Epithelial cell of proximal tubule (primary cell): Measurements from ENCODE around the gene MT1E. TPM values are rescaled to one million over a fixed set of nuclear protein-coding genes. Genes with fewer than 3 reads are reported as not detected.
"Not testable (repeated sequence)": the region's sequence is repeated elsewhere in the genome, so short reads cannot be mapped to it uniquely, and the experiment has no call there.

ENCODE experiments used
- DNase-seq: peaks from one replicate; pipeline ENCODE4 v3.0.0-alpha.2; 2011; ENCODE audit warnings: low read depth
- H3K4me3 ChIP-seq: 2 replicates; pipeline ENCODE4 v1.5.1; 2011; ENCODE audit warnings: low read depth, mild to moderate bottlenecking, low read length
- total RNA-seq: library from RNA; depleted of rRNA; stranded (reverse); fragments of >200 nt; gene quantifications from 2 replicates; pipeline ENCODE4 v1.2.3, GENCODE V29; 2015
- TF ChIP-seq, protein P1 (sequence below): conservative IDR thresholded peaks from 2 replicates; pipeline ENCODE4 v1.5.1; 2012; ENCODE audit warnings: low read depth, mild to moderate bottlenecking, low read length

The MT1E gene
- total RNA-seq, 1 donor from 2014 or later: 1,203 TPM

DNA sequence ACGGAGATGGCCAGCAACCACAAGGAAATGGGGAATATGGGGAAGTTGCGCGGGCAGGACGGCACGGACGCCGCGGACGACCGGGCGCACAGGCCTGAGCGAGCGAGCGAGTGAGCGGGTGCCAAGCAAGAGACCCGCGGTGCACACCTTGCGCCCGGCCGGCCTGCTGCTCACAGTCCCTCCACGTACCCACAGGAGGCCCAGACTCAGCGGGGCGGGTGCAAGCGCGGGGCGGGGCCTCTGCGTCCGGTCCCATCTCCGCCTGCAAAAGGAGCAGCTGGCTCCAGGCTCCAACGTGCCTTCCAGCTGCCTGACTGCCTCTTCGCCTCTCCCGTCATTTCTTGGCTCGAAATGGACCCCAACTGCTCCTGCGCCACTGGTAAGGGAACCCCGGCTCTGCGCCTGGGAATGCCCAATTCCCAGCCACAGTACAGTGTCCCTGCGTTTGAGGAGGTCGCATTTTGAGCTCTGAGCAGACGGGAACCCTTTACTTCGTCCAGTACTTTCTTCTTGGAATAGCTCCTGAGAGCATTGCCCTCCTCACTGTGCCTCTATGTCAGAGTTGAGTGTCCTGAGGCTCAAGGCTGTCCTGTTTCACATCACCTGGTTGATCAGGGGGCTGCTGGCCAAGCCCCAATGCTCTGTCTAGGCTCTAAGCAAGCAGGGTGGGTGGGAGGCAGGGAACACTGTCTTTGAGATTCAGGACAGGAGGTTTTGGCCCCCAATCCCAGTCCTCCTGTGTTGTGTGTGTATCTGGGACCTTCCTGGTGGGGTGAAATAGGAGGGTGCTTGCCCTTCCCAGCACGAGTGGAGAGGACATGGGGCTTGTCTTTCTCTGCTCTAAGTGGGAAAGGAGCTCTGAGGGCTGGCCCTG is 8.1 kb upstream of the MT1E start:
- TF ChIP-seq, protein P1, sequence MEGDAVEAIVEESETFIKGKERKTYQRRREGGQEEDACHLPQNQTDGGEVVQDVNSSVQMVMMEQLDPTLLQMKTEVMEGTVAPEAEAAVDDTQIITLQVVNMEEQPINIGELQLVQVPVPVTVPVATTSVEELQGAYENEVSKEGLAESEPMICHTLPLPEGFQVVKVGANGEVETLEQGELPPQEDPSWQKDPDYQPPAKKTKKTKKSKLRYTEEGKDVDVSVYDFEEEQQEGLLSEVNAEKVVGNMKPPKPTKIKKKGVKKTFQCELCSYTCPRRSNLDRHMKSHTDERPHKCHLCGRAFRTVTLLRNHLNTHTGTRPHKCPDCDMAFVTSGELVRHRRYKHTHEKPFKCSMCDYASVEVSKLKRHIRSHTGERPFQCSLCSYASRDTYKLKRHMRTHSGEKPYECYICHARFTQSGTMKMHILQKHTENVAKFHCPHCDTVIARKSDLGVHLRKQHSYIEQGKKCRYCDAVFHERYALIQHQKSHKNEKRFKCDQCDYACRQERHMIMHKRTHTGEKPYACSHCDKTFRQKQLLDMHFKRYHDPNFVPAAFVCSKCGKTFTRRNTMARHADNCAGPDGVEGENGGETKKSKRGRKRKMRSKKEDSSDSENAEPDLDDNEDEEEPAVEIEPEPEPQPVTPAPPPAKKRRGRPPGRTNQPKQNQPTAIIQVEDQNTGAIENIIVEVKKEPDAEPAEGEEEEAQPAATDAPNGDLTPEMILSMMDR: no peak
- H3K4me3 ChIP-seq: peak overlapping the region; percentile 66
- no peak for DNase-seq

DNA sequence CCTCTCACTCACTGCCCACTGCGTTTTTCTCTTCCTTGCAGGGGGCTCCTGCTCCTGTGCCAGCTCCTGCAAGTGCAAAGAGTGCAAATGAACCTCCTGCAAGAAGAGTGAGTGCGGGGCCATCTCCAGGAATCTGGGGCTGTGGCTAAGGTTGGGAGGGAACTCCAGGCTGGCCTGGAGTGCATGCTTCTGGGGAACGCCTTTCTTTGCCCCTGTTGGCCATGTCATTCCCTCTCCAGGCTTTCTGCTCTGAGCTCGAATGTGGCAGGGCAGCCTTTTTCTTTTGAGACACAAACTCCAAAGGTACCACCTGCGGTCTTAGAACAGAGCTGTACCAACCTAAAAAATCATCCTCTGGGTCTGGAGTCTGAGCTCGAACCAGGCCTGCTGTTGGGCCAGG is 7.4 kb upstream of the MT1E start:
- no peak for DNase-seq
- TF ChIP-seq, protein P1: no peak
- peak overlapping the region; percentile 66 for H3K4me3 ChIP-seq

DNA sequence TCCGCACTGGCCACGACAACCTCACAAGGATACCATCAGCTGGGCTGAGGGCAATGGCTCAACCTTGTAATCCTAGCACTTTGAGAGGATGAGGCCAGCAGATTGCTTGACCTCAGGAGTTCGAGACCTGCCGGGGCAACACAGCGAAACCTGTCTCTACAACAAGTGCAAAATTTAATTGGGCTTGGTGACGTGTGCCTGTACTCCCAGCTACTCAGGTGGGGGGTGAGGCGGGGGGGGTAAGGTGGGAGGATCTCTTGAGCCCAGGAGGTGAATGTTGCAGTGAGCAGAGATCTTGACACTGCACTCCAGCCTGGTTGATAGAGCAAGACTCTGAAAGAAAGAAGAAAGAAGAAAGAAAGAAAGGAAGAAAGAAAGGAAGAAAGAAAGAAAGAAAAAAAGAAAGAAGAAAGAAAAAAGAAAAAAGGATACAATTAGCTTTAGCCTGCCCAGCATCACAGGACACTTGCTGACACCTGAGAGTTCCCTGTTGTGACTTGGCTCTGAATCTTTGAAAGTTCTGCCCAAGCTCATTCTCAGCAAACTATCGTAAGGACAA is 5.2 kb upstream of the MT1E start:
- TF ChIP-seq, protein P1: no peak

DNA sequence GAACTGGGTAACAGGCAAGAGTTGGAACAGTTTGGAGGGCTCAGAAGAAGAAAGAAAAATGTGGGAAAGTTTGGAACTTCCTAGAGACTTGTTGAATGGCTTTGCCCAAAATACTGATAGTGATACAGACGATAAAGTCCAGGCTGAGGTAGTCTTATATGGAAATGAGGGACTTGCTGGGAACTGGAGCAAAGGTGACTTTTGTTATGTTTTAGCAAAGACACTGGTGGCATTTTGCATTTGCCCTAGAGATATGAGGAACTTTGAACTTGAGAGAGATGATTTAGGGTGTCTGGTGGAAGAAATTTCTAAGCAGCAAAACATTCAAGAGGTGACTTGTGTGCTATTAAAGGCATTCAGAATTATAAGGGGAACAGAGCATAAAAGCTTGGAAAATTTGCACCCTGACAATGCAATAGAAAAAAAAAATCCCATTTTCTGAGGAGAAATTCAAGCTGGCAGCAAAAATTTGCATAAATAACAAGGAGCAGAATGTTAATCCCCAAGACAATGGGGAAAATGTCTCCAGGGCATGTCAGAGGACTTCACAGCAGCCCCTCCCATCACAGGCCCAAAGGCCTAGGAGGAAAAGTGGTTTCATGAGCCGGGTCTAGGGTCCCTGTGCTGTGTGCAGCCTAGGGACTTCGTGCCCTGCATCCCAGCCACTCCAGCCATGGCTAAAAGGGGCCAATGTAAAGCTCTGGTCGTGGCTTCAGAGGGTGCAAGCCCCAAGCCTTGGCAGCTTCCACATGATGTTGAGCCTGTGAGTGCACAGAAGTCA is 3.7 kb upstream of the MT1E start:
- H3K4me3 ChIP-seq, DNase-seq: not testable (repeated sequence)

More for the DNA sequence above, 5.2 kb upstream of the MT1E start:
- DNase-seq: no peak
- no peak overlapping the region for H3K4me3 ChIP-seq

DNA sequence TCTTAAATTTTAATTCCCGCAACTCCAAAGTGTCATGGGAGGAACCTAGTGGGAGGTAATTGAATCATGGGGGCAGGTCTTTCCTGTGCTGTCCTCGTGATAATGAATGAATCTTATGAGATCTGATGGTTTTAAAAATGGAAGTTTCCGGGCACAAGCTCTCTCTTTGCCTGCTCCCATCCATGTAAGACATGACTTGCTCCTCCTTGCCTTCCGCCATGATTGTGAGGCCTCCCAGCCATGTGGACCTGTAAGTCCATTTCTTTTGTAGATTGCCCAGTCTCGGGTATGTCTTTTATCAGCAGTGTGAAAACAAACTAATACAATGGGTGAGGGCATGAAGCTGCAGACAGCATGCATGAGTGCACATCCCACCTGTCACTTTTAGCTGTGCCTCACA is 2.4 kb upstream of the MT1E start:
- not testable (repeated sequence) for H3K4me3 ChIP-seq, DNase-seq

DNA sequence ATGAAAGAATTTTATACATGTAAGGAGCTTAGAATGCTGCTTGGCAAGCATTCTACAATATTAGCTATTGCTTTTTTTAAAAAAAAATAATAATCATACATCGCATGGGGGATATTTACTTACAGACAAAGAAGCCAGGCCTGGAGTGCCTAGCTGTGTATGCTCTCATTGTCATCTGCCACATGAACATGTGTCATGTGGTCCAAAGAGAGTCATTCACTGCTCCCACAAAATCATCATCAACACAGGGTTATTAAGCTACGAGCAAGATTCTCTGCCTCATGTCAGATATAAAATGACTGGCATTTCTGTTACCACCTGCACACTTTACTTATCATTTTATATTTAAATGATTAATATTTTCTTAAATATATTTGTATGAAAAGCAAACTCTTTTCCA is 1.9 kb upstream of the MT1E start:
- no peak for DNase-seq
- no peak overlapping the region for H3K4me3 ChIP-seq
- TF ChIP-seq, protein P1: no peak

DNA sequence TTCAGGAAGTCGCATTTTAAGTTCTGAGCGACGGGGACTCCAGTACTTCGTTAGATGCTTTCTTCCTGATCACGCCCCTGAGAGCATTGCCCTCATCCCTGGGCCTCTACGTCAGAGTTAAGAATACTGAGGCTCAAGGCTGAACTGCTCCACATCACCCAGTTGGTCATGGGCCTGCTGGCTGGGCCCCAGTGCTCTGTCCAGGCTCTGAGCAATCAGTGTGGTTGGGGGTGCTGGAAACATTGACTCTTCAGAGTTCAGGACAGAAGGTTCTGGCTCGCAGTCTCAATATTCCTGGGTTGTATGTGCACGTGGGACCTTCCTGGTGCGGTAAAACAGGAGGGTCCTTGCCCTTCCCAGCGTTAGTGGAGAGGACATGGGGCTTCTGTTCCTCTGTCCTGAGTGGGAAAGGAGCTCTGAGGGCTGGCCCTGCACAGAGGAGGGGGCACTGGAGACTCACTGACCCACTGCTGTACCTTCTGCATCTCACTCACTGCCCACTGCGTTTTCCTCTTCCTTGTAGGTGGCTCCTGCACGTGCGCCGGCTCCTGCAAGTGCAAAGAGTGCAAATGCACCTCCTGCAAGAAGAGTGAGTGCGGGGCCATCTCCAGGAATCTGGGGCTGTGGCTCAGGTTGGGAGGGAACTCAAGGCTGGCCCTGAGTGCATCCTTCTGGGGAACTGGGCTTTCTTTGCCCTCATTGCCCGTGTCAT is 518 bp downstream of the MT1E start:
- no peak for DNase-seq
- TF ChIP-seq, protein P1: no peak
- peak overlapping the region; percentile 63 for H3K4me3 ChIP-seq
